Stimulated activated naive CD8-positive, alpha-beta T cell treated with anti-CD3 and anti-CD28 coated beads, Interleukin-15, Interleukin-2, amounts not matched to agents 100 U/mL and 50 U/mL, for 24 hours (primary cell): ENCODE results near the gene USF3.
A peak's percentile ranks its signal among the peaks of the same experiment; 100 is the strongest.
"Not testable (repeated sequence)": the region's sequence is repeated elsewhere in the genome, so short reads cannot be mapped to it uniquely, and the experiment has no call there.

ENCODE experiments used
- ATAC-seq: fragments of 150-1000 bp; cut with Tn5 transposase; one replicate; pipeline ENCODE4 v1.10.0; 2021
- DNase-seq: peaks from one replicate; pipeline ENCODE4 v3.0.0; 2021

The USF3 gene

GRCh38 chr3:113649174-113649845 is 47.1 kb downstream of the USF3 start:
- no peak for ATAC-seq
- no peak for DNase-seq

- ATAC-seq, result no peak
- no peak for DNase-seq
Measured at GRCh38 chr3:113648524-113648923, 47.9 kb downstream of the USF3 start.

- ATAC-seq, result no peak
- no peak for DNase-seq
Measured at GRCh38 chr3:113643583-113643982, 52.9 kb downstream of the USF3 start.

GRCh38 chr3:113638910-113639309 is 57.5 kb downstream of the USF3 start:
- ATAC-seq (no peak), DNase-seq (no peak)

GRCh38 chr3:113637756-113638155 is 58.7 kb downstream of the USF3 start:
- no peak for ATAC-seq
- no peak for DNase-seq

GRCh38 chr3:113636034-113636433 is 60.4 kb downstream of the USF3 start:
- ATAC-seq, DNase-seq: not testable (repeated sequence)

- no peak for ATAC-seq
- DNase-seq, result no peak
Measured at GRCh38 chr3:113634782-113635474, 61.5 kb downstream of the USF3 start.

- ATAC-seq, result no peak
Measured at GRCh38 chr3:113631573-113631972, 64.9 kb downstream of the USF3 start.

GRCh38 chr3:113630956-113631542 is 65.4 kb downstream of the USF3 start:
- DNase-seq (no peak), ATAC-seq (no peak)

More at GRCh38 chr3:113631573-113631972, 64.9 kb downstream of the USF3 start:
- no peak for DNase-seq

- no peak for ATAC-seq
- DNase-seq, result no peak
Measured at GRCh38 chr3:113629584-113630421, 66.6 kb downstream of the USF3 start.

- DNase-seq (no peak), ATAC-seq (no peak)
Measured at GRCh38 chr3:113628788-113629187, 67.7 kb downstream of the USF3 start.

- ATAC-seq, result no peak
Measured at GRCh38 chr3:113628316-113628715, 68.1 kb downstream of the USF3 start.

GRCh38 chr3:113626503-113627371 is 69.7 kb downstream of the USF3 start:
- ATAC-seq (peak; percentile 85), DNase-seq (peak; percentile 32)

More at GRCh38 chr3:113628316-113628715, 68.1 kb downstream of the USF3 start:
- no peak for DNase-seq

- DNase-seq, result no peak
- no peak for ATAC-seq
Measured at GRCh38 chr3:113625834-113626233, 70.6 kb downstream of the USF3 start.

- no peak for DNase-seq
- no peak for ATAC-seq
Measured at GRCh38 chr3:113623811-113624210, 72.6 kb downstream of the USF3 start.

- DNase-seq, result no peak
- no peak for ATAC-seq
Measured at GRCh38 chr3:113623324-113623723, 73.1 kb downstream of the USF3 start.

GRCh38 chr3:113620091-113620490 is 76.4 kb downstream of the USF3 start:
- DNase-seq (no peak), ATAC-seq (no peak)

- ATAC-seq, result peak; percentile 57
- DNase-seq, result no peak
Measured at GRCh38 chr3:113617726-113618125, 78.7 kb downstream of the USF3 start.

GRCh38 chr3:113615976-113616375 is 80.5 kb downstream of the USF3 start:
- DNase-seq (no peak), ATAC-seq (no peak)

- no peak for DNase-seq
- no peak for ATAC-seq
Measured at GRCh38 chr3:113614402-113614801, 82.0 kb downstream of the USF3 start.

- no peak for DNase-seq
- ATAC-seq, result peak; percentile 72
Measured at GRCh38 chr3:113607219-113607596, 89.2 kb downstream of the USF3 start.
